ENCODE data around the gene S100A9.
"Not testable (repeated sequence)": the region's sequence is repeated elsewhere in the genome, so short reads cannot be mapped to it uniquely, and the experiment has no call there.

- TF ChIP-seq, protein P1, sequence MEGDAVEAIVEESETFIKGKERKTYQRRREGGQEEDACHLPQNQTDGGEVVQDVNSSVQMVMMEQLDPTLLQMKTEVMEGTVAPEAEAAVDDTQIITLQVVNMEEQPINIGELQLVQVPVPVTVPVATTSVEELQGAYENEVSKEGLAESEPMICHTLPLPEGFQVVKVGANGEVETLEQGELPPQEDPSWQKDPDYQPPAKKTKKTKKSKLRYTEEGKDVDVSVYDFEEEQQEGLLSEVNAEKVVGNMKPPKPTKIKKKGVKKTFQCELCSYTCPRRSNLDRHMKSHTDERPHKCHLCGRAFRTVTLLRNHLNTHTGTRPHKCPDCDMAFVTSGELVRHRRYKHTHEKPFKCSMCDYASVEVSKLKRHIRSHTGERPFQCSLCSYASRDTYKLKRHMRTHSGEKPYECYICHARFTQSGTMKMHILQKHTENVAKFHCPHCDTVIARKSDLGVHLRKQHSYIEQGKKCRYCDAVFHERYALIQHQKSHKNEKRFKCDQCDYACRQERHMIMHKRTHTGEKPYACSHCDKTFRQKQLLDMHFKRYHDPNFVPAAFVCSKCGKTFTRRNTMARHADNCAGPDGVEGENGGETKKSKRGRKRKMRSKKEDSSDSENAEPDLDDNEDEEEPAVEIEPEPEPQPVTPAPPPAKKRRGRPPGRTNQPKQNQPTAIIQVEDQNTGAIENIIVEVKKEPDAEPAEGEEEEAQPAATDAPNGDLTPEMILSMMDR (IDR thresholded peaks at IDR 0.05; ENCODE audit: low read depth, low read length, poor library complexity, severe bottlenecking) = not testable (repeated sequence)
- not testable (repeated sequence) for TF ChIP-seq EZH2phosphoT487 (IDR thresholded peaks at IDR 0.05; ENCODE audit: borderline replicate concordance, low read length)
Observed at GRCh38 chr1:153407274-153407673, 49.6 kb downstream of the S100A9 start.

Measured in DOHH2 (cell line).